Natural killer cell (primary cell): ENCODE measurements around the gene APOA1. TPM values are rescaled to one million over a fixed set of nuclear protein-coding genes. Genes with fewer than 3 reads are reported as not detected.

Source experiments
- ATAC-seq, 3 donors: fragments of 150-1000 bp in 2 of 3; fragments of 200-7000 bp in 1 of 3; cut with Tn5 transposase; 1 replicate in 1 of 3; 2 replicates in 2 of 3; pipeline ENCODE4 v1.10.0; 2021; ENCODE audit warnings: mild to moderate bottlenecking in 2 of 3, moderate library complexity in 2 of 3
- DNase-seq, 2 donors: peaks; one replicate each; pipeline versions ENCODE4 v3.0.0 to v3.0.0-alpha.2; 2013 to 2021; ENCODE audit warnings: mixed read lengths in 1 of 2
- H3K27ac ChIP-seq: one replicate; pipeline ENCODE4 v1.5.1; 2013; ENCODE audit warnings: mild to moderate bottlenecking, low read length
- H3K27me3 ChIP-seq: one replicate; pipeline ENCODE4 v1.6.1; 2013; ENCODE audit warnings: low read length; ENCODE audit not compliant: control insufficient read depth, insufficient read depth
- H3K36me3 ChIP-seq: one replicate; pipeline ENCODE4 v1.6.1; 2013; ENCODE audit warnings: low read length; ENCODE audit not compliant: control insufficient read depth, insufficient read depth
- H3K4me1 ChIP-seq: one replicate; pipeline ENCODE4 v1.6.1; 2013; ENCODE audit warnings: low read length; ENCODE audit not compliant: control insufficient read depth, insufficient read depth
- H3K4me3 ChIP-seq: one replicate; pipeline ENCODE4 v1.5.1; 2013; ENCODE audit warnings: low read length
- H3K9me3 ChIP-seq: one replicate; pipeline ENCODE4 v1.6.1; 2013; ENCODE audit warnings: low read length; ENCODE audit not compliant: control insufficient read depth, insufficient read depth
- H3K27ac Mint-ChIP-seq, 2 donors: one replicate each; pipeline ENCODE4 v1.8.0; 2022; ENCODE audit warnings: mild to moderate bottlenecking in 2 of 2, mixed read lengths in 2 of 2, moderate library complexity in 1 of 2
- H3K27me3 Mint-ChIP-seq, 2 donors: one replicate each; pipeline ENCODE4 v1.8.0; 2022; ENCODE audit warnings: low read depth in 2 of 2, mixed read lengths in 2 of 2
- H3K36me3 Mint-ChIP-seq: one replicate; pipeline ENCODE4 v1.8.0; 2022; ENCODE audit warnings: mixed read lengths
- H3K4me1 Mint-ChIP-seq, 2 donors: one replicate each; pipeline ENCODE4 v1.8.0; 2022; ENCODE audit warnings: mixed read lengths in 2 of 2
- H3K4me3 Mint-ChIP-seq: one replicate; pipeline ENCODE4 v1.8.0; 2022; ENCODE audit warnings: mild to moderate bottlenecking, moderate library complexity, mixed read lengths
- H3K9me3 Mint-ChIP-seq, 2 donors: one replicate each; pipeline ENCODE4 v1.8.0; 2022; ENCODE audit warnings: mixed read lengths in 2 of 2
- WGBS: methylation state at CpG from one replicate; pipeline ENCODE4 v1.1.7; 2013; ENCODE audit warnings: missing lambda C conversion rate; ENCODE audit not compliant: insufficient coverage; 5-methylcytosine and 5-hydroxymethylcytosine counted together
- intact Hi-C: fragments of 100-400 bp; cut with micrococcal nuclease; formaldehyde crosslinking; loops from one replicate; pipeline ENCODE4 v1.14.2; 2022
- total RNA-seq, 4 donors: library from RNA; stranded (reverse); fragments of 120-200 nt in 1 of 4; gene quantifications; one replicate each; pipeline versions ENCODE4 v1.2.3 to v1.2.4, GENCODE V29; 2013 to 2022
- TF ChIP-seq, protein P1 (sequence below): fragments of 200-600 bp; IDR thresholded peaks from one replicate; pipeline ENCODE4 v1.8.0; 2022; ENCODE audit warnings: antibody characterized with exemption

APOA1 gene
- total RNA-seq, 3 donors from 2014 or later (not counting 1 experiment from before 2014, with no cell fraction given): 0.54 to 0.87 TPM; not detected in 1

DNA sequence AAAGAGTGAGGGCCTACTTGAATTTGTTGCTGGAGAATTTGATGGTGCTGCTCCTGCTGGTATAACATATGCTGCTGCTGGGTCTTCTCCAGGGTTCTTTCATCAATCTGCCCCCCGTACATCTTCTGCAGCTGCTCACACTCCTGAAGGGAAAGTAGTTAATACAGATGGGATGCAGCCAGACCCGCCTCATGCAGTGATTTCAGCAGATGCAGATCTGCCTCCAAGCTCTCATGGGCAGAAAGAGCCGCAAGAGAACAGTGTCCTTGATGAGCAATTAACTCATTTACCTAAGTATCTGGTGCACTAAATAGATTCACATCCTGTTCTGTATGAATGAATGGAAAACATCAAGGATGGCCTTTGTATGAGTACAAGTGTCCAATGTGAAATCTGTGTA lies 24.8 kb upstream of the APOA1 start:
- peaks cover 85% of the 10 kb centered on the region for H3K36me3 ChIP-seq
- ATAC-seq (no peak), DNase-seq (no peak)
- Mint-ChIP-seq H3K4me3 (no peak overlapping the region), H3K9me3 (no peaks in the 10 kb centered on the region), H3K27ac (no peak overlapping the region), H3K36me3 (peaks cover 18% of the 10 kb centered on the region), H3K4me1 (peaks cover 0 to under 1% of the 10 kb centered on the region in 2 donors), H3K27me3 (no peaks in the 10 kb centered on the region)
- H3K27ac ChIP-seq: no peak overlapping the region
- H3K9me3 ChIP-seq: no peaks in the 10 kb centered on the region
- WGBS: 98% methylated on average over 3 of the region's 3 CpGs
- intact Hi-C loops: no loop called here
- no peaks in the 10 kb centered on the region for H3K4me1 ChIP-seq
- H3K27me3 ChIP-seq: no peaks in the 10 kb centered on the region
- no peak overlapping the region for H3K4me3 ChIP-seq
- TF ChIP-seq, protein P1, sequence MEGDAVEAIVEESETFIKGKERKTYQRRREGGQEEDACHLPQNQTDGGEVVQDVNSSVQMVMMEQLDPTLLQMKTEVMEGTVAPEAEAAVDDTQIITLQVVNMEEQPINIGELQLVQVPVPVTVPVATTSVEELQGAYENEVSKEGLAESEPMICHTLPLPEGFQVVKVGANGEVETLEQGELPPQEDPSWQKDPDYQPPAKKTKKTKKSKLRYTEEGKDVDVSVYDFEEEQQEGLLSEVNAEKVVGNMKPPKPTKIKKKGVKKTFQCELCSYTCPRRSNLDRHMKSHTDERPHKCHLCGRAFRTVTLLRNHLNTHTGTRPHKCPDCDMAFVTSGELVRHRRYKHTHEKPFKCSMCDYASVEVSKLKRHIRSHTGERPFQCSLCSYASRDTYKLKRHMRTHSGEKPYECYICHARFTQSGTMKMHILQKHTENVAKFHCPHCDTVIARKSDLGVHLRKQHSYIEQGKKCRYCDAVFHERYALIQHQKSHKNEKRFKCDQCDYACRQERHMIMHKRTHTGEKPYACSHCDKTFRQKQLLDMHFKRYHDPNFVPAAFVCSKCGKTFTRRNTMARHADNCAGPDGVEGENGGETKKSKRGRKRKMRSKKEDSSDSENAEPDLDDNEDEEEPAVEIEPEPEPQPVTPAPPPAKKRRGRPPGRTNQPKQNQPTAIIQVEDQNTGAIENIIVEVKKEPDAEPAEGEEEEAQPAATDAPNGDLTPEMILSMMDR: no peak

DNA sequence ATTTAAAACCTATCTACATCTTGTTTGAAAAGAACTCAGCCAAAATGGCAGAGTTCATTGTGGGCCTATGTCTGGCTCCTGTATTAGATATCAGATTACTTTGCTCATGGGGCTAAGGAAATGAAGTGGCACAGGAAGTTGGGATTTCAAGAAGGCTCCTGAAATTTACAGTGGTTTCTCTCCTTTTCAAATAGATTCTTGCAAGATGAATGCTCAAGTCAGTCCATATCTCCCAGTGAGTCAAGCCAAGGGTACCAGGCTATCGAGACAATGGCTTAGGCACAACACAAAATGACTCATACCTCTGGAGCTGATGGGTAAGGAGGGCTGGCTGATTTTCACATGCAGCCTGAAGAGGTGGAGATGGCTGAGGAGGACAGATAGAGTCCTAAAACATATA lies 24.1 kb upstream of the APOA1 start:
- Mint-ChIP-seq H3K27me3 (no peaks in the 10 kb centered on the region), H3K4me3 (no peak overlapping the region), H3K36me3 (peaks cover 12% of the 10 kb centered on the region), H3K27ac (no peak overlapping the region), H3K9me3 (no peaks in the 10 kb centered on the region), H3K4me1 (peaks cover under 1 to 7% of the 10 kb centered on the region in 2 donors)
- no peaks in the 10 kb centered on the region for H3K4me1 ChIP-seq
- H3K36me3 ChIP-seq: peaks cover 82% of the 10 kb centered on the region
- no peak for DNase-seq
- no peaks in the 10 kb centered on the region for H3K9me3 ChIP-seq
- WGBS: 100% methylated on average over 1 of the region's 1 CpG
- intact Hi-C loops: no loop called here
- no peak overlapping the region for H3K27ac ChIP-seq
- no peak for ATAC-seq
- no peaks in the 10 kb centered on the region for H3K27me3 ChIP-seq
- TF ChIP-seq, protein P1: no peak
- no peak overlapping the region for H3K4me3 ChIP-seq

DNA sequence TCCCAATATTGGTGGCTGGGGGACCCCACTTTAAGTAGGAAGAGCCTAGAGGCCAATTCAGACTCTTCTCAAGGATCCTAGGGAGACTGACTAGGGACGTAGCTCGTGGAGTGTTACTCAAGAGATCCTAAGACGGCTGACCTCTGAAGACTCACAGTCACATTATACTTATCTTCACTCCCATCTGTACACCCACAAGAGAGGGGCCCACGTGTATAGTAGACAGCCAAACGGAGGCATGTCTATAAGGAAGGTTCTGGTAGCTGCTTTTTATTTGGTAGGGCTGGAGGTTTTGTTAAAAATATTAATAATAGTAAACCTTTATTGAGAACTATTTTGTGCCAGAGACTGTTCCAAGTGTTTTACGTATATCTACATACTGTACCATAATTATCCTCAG lies 22.9 kb upstream of the APOA1 start:
- TF ChIP-seq, protein P1: no peak
- DNase-seq: no peak
- no peak overlapping the region for H3K27ac Mint-ChIP-seq
- intact Hi-C loops: no loop called here
- H3K36me3 Mint-ChIP-seq: peaks cover 12% of the 10 kb centered on the region
- H3K4me1 Mint-ChIP-seq: peaks cover 12 to 17% of the 10 kb centered on the region in 2 donors
- 93% methylated on average over 3 of the region's 6 CpGs for WGBS
- no peak overlapping the region for H3K4me3 Mint-ChIP-seq
- H3K9me3 Mint-ChIP-seq: no peaks in the 10 kb centered on the region
- H3K4me1 ChIP-seq: peaks cover 9% of the 10 kb centered on the region
- ATAC-seq: no peak
- no peaks in the 10 kb centered on the region for H3K27me3 Mint-ChIP-seq
- H3K9me3 ChIP-seq: no peaks in the 10 kb centered on the region
- H3K27ac ChIP-seq: no peak overlapping the region
- peaks cover 74% of the 10 kb centered on the region for H3K36me3 ChIP-seq
- H3K4me3 ChIP-seq: no peak overlapping the region
- H3K27me3 ChIP-seq: no peaks in the 10 kb centered on the region

DNA sequence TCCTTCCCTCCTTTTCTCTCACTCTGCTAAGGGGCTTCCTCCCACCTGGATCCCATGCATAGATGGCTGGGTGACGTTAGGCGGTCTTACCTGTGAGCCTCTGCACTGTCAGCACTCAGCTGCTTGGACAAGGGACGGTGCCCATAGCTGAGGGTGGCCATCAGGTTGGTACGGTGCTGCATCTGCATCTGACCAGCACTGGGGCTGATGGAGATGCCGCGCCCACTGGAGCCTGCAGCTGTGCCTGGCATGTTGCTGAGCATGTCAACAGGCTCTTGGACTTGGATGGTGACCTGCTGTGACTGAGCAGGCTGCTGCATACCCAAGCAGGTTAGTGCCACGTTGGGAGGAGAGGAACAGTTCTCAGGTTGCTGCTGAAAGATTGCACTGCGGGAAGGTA lies 21.8 kb upstream of the APOA1 start:
- Mint-ChIP-seq H3K4me1 (peaks cover 20 to 26% of the 10 kb centered on the region in 2 donors), H3K27ac (no peak overlapping the region), H3K27me3 (no peaks in the 10 kb centered on the region), H3K9me3 (no peaks in the 10 kb centered on the region), H3K36me3 (peaks cover 12% of the 10 kb centered on the region), H3K4me3 (no peak overlapping the region)
- Histone ChIP-seq H3K4me3 (no peak overlapping the region), H3K4me1 (peaks cover 20% of the 10 kb centered on the region), H3K27me3 (no peaks in the 10 kb centered on the region), H3K36me3 (peaks cover 64% of the 10 kb centered on the region), H3K27ac (no peak overlapping the region), H3K9me3 (no peaks in the 10 kb centered on the region)
- TF ChIP-seq, protein P1: no peak
- 96% methylated on average over 8 of the region's 8 CpGs for WGBS
- DNase-seq: no peak
- no peak for ATAC-seq
- intact Hi-C loops: no loop called here
